GM18867 (cell line): Measurements from ENCODE around the gene DALRD3.
"Not testable (repeated sequence)": the region's sequence is repeated elsewhere in the genome, so short reads cannot be mapped to it uniquely, and the experiment has no call there.

Source experiments
- ATAC-seq: cut with Tn5 transposase; IDR thresholded peaks from one replicate; pipeline ENCODE4 v1.9.1; 2021; ENCODE audit warnings: mild to moderate bottlenecking, moderate library complexity; ENCODE audit not compliant: unreplicated experiment

DALRD3 gene

GRCh38 chr3:49021813-49022687, 3.7 kb upstream of the DALRD3 start, which contains the start of gene NDUFAF3:
Gene NDUFAF3 (plus strand): TSS chr3:49022121. CDS start chr3:49022145, 24 bp downstream.
- peak; percentile 53 for ATAC-seq

DNA sequence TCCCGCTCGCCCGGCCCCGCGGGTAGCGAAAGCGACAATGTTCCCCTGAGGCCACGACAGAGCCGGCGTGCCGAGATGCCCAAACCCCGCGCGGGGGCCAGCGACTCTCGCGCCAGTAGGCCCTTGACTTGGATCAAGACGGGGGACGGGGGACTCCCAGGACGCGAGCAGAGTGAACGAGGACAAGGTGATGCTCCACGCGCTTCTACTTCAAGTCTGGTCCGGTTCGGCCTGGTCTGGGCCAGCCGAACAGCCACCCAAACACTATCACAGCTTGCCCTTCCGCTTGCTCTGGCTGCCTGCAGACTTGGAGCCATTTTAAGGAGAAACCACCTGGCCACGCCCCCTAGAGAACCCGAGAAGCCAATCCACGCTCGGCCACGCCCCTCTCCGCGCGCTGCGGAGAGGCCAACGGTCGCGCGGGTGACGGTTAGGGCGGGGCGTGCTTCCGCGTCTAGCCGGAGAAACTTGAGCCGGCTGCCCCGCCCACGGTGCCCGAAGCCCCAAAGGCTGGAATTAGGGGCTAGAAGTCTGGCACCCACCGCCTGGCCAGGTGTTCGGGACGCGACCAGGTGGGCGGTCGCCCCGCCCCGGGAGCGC, 2.9 kb upstream of the DALRD3 start:
- ATAC-seq = peak; percentile 50

- ATAC-seq = peak; percentile 2
These were observed 2.2 kb upstream of the DALRD3 start for GRCh38 chr3:49020330-49021212.

- ATAC-seq = no peak
These were observed 1.6 kb upstream of the DALRD3 start for GRCh38 chr3:49019941-49020329.

- no peak for ATAC-seq
These were observed 277 bp upstream of the DALRD3 start for GRCh38 chr3:49018707-49019006.

DNA sequence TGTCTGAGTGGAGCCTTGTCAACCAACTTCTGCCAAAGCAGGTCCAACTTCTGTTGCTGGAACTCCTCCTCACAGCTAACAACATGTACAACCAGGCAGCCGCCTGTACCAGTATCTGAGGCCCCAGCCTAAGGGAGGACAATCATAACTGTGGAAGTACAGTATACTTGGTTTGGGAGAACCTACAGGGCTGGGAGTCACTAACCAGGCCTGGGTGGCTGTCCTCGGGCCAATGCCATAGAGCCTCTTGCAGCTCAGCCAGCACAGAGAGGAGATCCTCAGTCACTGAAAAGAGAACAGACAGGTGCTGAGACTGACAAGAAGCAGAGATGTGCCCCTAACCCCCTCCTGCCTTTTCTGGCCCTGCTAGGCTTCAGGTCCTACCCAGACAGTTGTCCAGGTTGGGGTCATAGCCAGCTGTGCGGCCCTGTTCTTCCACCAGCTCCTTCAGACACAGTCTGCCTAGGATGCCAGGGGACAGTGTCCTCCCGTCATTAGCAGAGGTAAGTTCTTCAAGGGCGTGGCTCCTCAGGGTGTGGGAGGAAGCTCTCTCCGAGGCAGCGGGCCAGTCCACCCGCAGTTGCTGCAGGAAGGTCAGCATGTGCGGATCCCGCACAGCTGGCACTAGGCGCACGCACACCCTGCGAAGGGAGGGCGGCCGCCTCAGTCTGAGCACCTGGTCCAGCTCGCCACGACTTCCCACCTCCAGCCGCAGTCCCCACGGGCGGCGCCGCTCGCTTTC, 980 bp downstream of the DALRD3 start:
- no peak for ATAC-seq

DNA sequence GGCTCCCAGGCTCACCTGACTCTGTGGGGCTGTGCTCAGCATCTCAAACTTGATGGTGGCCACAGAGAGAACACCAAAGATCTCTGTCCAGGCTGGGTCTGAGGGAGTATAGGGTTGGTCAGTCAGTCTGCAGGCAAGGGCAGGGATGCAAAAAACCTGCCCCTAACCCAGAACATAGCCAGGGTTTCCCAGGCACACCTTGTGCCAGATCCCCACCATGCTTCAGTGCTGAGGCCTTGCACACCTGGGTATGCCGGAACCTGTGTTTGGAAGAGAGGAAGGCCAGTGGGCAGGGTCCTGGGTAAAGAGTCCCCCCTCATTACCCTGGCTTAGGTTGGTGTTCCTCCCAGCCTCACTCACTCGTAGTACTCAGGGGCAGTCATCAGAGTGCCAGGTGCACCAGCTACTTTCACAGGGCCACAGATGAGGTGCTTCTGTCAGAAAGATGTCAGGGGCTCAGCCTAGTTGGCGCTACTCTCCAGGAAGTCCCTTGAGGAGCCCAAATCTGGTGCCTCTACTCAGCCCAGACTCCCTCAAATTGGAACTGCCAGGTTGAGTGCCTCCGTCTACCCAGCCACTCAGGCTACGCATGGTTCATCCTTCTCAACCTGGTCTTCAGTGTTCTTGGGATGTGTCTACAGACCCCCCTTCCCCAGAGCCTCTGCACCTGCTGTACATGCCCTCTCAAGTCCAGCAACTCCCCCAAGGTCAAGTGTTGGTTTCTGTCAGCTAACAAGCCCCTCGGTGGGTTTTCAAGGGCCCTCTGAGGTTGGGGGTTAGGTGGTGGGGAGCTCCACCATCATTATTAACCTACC, 1.8 kb downstream of the DALRD3 start:
- ATAC-seq = no peak

GRCh38 chr3:49015765-49016164, 2.6 kb downstream of the DALRD3 start:
- no peak for ATAC-seq

DNA sequence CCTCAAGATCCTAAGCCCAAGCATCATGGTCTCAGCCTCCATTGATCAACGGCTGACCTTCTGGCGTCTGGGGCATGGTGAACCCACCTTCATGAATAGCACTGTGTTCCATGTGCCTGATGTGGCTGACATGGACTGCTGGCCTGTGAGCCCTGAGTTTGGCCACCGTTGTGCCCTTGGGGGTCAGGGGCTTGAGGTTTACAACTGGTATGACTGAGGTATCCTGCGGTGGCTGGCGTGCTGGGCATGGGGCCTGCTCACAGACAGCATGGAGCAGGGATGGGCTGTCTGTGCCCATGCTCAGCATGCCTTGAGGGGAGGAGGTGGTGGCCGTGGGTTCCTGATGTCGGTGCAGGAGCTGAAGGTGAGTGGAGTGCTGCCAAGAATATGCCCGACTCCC, 3.3 kb downstream of the DALRD3 start:
- no peak for ATAC-seq

DNA sequence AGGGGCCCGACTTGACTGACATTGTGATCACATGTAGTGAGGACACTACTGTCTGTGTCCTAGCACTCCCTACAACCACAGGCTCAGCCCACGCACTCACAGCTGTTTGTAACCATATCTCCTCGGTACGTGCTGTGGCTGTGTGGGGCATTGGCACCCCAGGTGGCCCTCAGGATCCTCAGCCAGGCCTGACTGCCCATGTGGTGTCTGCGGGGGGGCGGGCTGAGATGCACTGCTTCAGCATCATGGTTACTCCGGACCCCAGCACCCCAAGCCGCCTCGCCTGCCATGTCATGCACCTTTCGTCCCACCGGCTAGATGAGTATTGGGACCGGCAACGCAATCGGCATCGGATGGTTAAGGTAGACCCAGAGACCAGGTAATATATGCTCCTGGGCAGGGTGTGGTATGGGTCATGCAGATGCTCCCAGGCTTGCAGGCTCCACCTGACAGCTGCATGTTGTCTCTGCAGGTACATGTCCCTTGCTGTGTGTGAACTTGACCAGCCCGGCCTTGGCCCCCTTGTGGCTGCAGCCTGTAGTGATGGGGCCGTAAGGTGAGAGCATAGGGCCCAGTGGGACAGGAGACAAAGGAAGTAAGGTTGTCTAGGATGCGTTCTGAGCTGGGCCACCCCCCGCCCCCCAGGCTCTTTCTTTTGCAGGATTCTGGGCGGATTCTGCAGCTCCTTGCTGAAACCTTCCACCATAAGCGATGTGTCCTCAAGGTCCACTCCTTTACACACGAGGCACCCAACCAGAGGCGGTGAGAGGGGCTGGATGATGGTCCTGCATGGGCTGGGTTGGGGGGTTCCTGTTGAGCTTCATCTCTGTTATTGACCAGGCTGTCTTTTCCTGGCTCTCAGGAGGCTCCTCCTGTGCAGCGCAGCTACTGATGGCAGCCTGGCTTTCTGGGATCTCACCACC, 4.4 kb downstream of the DALRD3 start:
- peak; percentile 25 for ATAC-seq

- ATAC-seq = no peak
These were observed 5.2 kb downstream of the DALRD3 start for GRCh38 chr3:49013113-49013737.

DNA sequence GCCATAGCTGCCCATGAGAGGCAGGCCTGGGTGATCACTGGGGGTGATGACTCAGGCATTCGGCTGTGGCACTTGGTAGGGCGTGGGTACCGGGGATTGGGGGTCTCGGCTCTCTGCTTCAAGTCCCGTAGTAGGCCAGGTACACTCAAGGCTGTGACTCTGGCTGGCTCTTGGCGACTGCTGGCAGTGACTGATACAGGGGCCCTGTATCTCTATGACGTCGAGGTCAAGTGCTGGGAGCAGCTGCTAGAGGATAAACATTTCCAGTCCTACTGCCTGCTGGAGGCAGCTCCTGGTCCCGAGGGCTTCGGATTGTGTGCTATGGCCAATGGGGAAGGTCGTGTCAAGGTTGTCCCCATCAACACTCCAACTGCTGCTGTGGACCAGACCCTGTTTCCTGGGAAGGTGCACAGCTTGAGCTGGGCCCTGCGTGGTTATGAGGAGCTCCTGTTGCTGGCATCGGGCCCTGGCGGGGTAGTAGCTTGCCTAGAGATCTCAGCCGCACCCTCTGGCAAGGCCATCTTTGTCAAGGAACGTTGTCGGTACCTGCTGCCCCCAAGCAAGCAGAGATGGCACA, 5.9 kb downstream of the DALRD3 start:
- no peak for ATAC-seq

- no peak for ATAC-seq
These were observed 9.0 kb downstream of the DALRD3 start for GRCh38 chr3:49009396-49009795.

DNA sequence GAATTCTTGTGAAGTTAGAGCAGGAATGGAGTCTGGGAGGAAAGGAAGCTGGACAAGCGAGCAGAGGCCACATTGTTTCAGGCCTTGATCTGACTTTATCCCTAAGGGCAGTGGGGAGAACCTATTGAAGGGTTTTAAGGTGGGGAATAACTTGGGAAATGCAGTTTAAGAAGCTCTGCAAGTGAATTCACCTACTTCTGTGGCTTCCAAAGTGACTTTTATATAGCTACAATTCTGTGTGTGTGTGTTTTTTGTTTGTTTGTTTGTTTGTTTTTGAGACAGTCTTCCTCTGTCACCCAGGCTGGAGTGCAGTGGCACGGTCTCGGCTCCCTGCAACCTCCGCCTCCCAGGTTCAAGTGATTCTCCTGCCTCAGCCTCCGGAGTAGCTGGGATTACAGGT, 9.8 kb downstream of the DALRD3 start:
- not testable (repeated sequence) for ATAC-seq

- peak; percentile 39 for ATAC-seq
These were observed 10.4 kb downstream of the DALRD3 start for GRCh38 chr3:49007771-49008528.

- peak; percentile 81 for ATAC-seq
These were observed 11.2 kb downstream of the DALRD3 start, which contains the start of gene WDR6 for GRCh38 chr3:49007068-49007770. Gene WDR6 (plus strand): TSS chr3:49007391. CDS start chr3:49007432, 41 bp downstream.
